ENCODE data around the gene HOXA6. TPM values are rescaled to one million over a fixed set of nuclear protein-coding genes. Genes with fewer than 3 reads are reported as not detected.

The HOXA6 gene
- total RNA-seq, 1 donor from 2014 or later, result 6.5 TPM

GRCh38 chr7:27154901-27155815 lies 7.6 kb upstream of the HOXA6 start:
- peaks cover 93% of the 10 kb centered on the region for H3K27me3 ChIP-seq

DNA sequence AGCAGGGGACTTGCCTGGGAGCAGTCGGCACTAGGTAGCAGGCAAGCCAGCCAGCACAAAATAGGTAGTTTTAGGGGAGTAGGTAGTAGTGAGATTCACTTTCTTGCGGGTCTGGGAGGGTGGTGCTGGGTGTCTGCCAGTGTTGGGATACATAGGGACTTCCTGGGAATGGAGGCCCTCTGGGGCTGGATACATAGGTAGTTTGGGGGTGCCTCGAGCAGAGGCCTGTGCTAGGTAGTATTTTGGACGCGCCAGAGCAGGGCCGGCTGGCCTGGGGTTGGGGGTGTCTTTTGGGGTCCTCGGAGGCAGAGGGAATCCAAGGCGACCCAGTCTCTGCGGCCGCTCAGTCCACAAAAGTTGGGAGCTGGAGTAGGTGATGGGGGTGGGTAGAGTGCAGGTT lies 6.8 kb upstream of the HOXA6 start:
- H3K27me3 ChIP-seq, result peaks cover 91% of the 10 kb centered on the region
- TF ChIP-seq, protein P1, sequence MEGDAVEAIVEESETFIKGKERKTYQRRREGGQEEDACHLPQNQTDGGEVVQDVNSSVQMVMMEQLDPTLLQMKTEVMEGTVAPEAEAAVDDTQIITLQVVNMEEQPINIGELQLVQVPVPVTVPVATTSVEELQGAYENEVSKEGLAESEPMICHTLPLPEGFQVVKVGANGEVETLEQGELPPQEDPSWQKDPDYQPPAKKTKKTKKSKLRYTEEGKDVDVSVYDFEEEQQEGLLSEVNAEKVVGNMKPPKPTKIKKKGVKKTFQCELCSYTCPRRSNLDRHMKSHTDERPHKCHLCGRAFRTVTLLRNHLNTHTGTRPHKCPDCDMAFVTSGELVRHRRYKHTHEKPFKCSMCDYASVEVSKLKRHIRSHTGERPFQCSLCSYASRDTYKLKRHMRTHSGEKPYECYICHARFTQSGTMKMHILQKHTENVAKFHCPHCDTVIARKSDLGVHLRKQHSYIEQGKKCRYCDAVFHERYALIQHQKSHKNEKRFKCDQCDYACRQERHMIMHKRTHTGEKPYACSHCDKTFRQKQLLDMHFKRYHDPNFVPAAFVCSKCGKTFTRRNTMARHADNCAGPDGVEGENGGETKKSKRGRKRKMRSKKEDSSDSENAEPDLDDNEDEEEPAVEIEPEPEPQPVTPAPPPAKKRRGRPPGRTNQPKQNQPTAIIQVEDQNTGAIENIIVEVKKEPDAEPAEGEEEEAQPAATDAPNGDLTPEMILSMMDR (IDR thresholded peaks at IDR 0.05), result no peak

More at GRCh38 chr7:27154901-27155815, 7.6 kb upstream of the HOXA6 start:
- peak overlapping the region; percentile 55 for H3K4me3 ChIP-seq
- H3K36me3 ChIP-seq, result no peaks in the 10 kb centered on the region
- peak overlapping the region; percentile 79 for H3K27ac ChIP-seq
- intact Hi-C loops (cut with DNase I), result loop anchor here (5.0 kb wide), 1 partner anchor 783 kb away; no protein-coding TSS in a partner anchor
- H3K9me3 ChIP-seq, result no peaks in the 10 kb centered on the region
- DNase-seq (peak; percentile 63), ATAC-seq (no peak)
- peaks cover 30% of the 10 kb centered on the region for H3K4me1 ChIP-seq
- TF ChIP-seq, protein P1 (IDR thresholded peaks at IDR 0.05), result no peak

DNA sequence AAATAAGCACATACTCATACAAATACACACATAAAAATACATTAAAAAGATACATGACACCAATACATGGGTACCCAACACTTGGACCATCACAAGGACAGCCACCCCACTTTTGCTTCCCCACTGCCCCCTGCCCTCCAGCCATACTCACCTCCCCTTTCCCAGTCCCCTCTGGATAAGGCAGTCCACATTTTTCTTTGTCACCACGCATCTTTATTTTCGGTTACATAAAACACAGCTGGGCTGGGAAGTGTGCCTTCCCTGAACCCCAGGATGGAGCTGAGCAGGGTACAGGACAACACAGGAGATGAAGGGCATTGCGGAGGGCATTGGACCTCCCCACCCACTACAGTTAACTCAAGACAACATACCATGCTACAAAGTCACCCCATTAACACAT lies 6.0 kb upstream of the HOXA6 start:
- Histone ChIP-seq H3K4me1 (peaks cover 27% of the 10 kb centered on the region), H3K36me3 (no peaks in the 10 kb centered on the region), H3K9me3 (no peaks in the 10 kb centered on the region), H3K27me3 (peaks cover 93% of the 10 kb centered on the region), H3K27ac (no peak overlapping the region), H3K4me3 (no peak overlapping the region)
- TF ChIP-seq, protein P1 (IDR thresholded peaks at IDR 0.05), result no peak
- DNase-seq (no peak), ATAC-seq (no peak)
- intact Hi-C loops (cut with DNase I), result no loop called here

More for the DNA sequence above, 6.8 kb upstream of the HOXA6 start:
- no peaks in the 10 kb centered on the region for H3K9me3 ChIP-seq
- no peak overlapping the region for H3K4me3 ChIP-seq
- DNase-seq (no peak), ATAC-seq (no peak)
- no peaks in the 10 kb centered on the region for H3K36me3 ChIP-seq
- no peak overlapping the region for H3K27ac ChIP-seq
- H3K4me1 ChIP-seq, result peaks cover 27% of the 10 kb centered on the region
- intact Hi-C loops (cut with DNase I), result no loop called here

DNA sequence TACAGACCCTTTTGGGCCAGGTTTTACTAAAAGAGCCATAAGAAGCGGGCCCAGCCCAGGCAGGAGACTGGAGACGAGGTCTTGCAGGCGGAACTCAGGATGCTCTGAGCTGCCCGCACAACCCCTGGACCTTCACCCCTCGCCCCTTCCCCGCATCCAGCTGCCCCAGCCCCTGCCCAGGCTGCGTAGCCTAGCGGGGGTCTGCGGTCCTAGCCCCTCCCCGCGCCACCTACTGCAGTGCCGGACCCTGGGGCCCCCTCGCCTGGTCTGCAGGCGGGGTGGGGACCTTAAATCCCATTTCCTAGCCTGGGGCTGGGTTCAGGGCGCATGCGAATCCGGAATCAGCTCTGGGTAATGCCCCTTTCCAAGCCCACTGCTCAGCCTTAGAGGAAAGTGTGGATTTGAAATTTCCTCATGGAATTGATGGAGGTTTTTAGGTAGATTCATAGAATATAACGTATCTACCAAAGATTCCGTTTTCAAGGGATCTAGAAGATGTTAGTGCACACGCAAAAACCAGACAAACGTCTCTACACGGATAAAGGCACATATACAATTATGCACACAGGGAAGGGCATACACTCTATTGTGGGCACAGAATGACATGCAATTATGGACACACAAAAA lies 5.4 kb upstream of the HOXA6 start:
- no peaks in the 10 kb centered on the region for H3K36me3 ChIP-seq
- ATAC-seq, result no peak
- H3K27ac ChIP-seq, result peak overlapping the region; percentile 88
- TF ChIP-seq, protein P1 (IDR thresholded peaks at IDR 0.05), result no peak
- DNase-seq, result no peak
- peak overlapping the region; percentile 70 for H3K4me3 ChIP-seq
- H3K9me3 ChIP-seq, result no peaks in the 10 kb centered on the region
- peaks cover 93% of the 10 kb centered on the region for H3K27me3 ChIP-seq
- intact Hi-C loops (cut with DNase I), result no loop called here
- H3K4me1 ChIP-seq, result peaks cover 31% of the 10 kb centered on the region

DNA sequence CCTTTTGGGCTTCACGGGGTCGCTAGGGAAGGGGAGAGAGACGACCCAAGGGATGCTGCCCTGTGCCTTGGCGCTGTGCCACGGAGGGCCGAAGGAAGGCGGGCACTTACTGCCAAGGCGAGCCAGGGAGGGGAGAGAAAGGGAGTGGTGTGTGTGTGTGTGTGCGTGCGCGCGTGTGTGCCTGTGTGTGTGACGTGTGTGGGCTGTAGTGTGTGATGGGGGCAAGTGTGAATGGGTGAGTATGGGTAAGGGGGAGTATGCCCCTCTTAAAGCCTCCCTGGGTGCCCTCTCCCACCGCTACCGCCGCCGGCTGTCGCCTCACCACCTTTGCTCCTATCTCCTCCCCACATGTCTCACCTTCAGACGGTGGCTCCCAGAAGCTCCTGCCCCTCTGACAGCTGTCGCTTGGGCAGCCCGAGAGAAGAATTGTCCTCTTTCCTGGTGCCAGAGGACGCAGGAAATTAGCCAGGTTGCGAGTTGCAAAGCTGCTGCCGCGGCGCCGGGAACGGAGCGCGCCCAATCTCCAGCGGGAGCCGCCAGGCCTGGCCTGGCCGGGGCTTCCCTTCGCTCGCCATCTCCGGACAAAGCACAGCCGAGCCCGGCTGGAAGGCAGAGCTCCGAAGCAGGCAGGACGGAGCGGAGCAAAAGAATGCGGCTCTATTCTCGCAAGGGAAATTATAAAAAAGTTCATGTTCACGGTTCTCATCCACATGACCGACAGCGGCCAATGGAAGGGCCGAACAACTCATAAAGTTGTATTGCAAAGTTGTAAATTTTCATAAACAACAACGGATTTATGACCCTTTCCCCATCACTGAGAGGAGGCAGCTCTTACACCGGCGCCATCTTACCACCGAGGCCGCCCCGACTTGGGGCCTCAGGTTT lies 4.6 kb upstream of the HOXA6 start, which contains the start of gene HOXA3:
Gene HOXA3 (minus strand): TSS at position 653 of the 885 bp plus-strand sequence. CDS start 41,943 bp downstream, outside the sequence.
- ATAC-seq, result peak; percentile 3

More for the DNA sequence above, 4.6 kb upstream of the HOXA6 start, which contains the start of gene HOXA3:
- H3K9me3 ChIP-seq, result no peaks in the 10 kb centered on the region
- intact Hi-C loops (cut with DNase I), result no loop called here
- TF ChIP-seq, protein P1 (IDR thresholded peaks at IDR 0.05), result no peak
- H3K4me1 ChIP-seq, result peaks cover 32% of the 10 kb centered on the region
- DNase-seq, result peak; percentile 69
- H3K4me3 ChIP-seq, result peak within 1 kb of the TSS; percentile 70
- H3K27ac ChIP-seq, result peak within 1 kb of the TSS; percentile 88
- H3K27me3 ChIP-seq, result peaks cover 90% of the 10 kb centered on the region
- H3K36me3 ChIP-seq, result no peaks in the 10 kb centered on the region
